DND-41 (cell line): Measurements from ENCODE around the gene ANKMY1.

Source experiments
- ATAC-seq: fragments of 200-7000 bp; cut with Tn5 transposase; 3 replicates; pipeline ENCODE4 v1.9.1; 2021; ENCODE audit warnings: low read depth; ENCODE audit not compliant: insufficient read depth
- DNase-seq: peaks from one replicate; pipeline ENCODE4 v3.0.0-alpha.2; 2020
- H2AFZ ChIP-seq: 2 replicates; pipeline ENCODE4 v1.6.0; 2012; ENCODE audit warnings: low read depth, low read length
- H3K27ac ChIP-seq: 2 replicates; pipeline ENCODE4 v1.5.1; 2012; ENCODE audit warnings: low read length, inconsistent platforms
- H3K27me3 ChIP-seq: fragments of 200-600 bp; sonication (generic); 2 replicates; pipeline ENCODE4 v1.6.0; 2012; ENCODE audit warnings: low read length, mild to moderate bottlenecking, inconsistent platforms; ENCODE audit not compliant: insufficient read depth, poor library complexity
- H3K36me3 ChIP-seq: 2 replicates; pipeline ENCODE4 v1.5.1; 2012; ENCODE audit warnings: low read length, inconsistent platforms; ENCODE audit not compliant: insufficient read depth
- H3K4me1 ChIP-seq: 2 replicates; pipeline ENCODE4 v1.5.1; 2012; ENCODE audit warnings: mild to moderate bottlenecking, low read length; ENCODE audit not compliant: insufficient read depth
- H3K4me2 ChIP-seq: 2 replicates; pipeline ENCODE4 v1.6.0; 2012; ENCODE audit warnings: mild to moderate bottlenecking, moderate library complexity, low read length, inconsistent platforms; ENCODE audit not compliant: insufficient read depth
- H3K4me3 ChIP-seq, 2 experiments: fragments of 200-600 bp in 1 of 2; shearing (Covaris generic) in 1 of 2; 2 replicates each; pipeline ENCODE4 v1.5.1; 2012 to 2016; ENCODE audit warnings: inconsistent platforms in 2 of 2, low read length in 2 of 2, mild to moderate bottlenecking in 2 of 2, low read depth in 1 of 2, moderate library complexity in 1 of 2
- H3K79me2 ChIP-seq: 2 replicates; pipeline ENCODE4 v1.6.0; 2012; ENCODE audit warnings: low read length, inconsistent platforms; ENCODE audit not compliant: insufficient read depth
- H3K9ac ChIP-seq: 2 replicates; pipeline ENCODE4 v1.6.0; 2012; ENCODE audit warnings: low read depth, mild to moderate bottlenecking, inconsistent platforms, low read length, moderate library complexity
- H3K9me3 ChIP-seq: 2 replicates; pipeline ENCODE4 v1.5.1; 2012; ENCODE audit warnings: low read length, moderate library complexity, mild to moderate bottlenecking, inconsistent platforms; ENCODE audit not compliant: insufficient read depth, severe bottlenecking
- H4K20me1 ChIP-seq: 2 replicates; pipeline ENCODE4 v1.6.0; 2012; ENCODE audit warnings: low read length; ENCODE audit not compliant: insufficient read depth
- EZH2 ChIP-seq: IDR thresholded peaks from 3 replicates; pipeline ENCODE4 v1.6.1; 2012; ENCODE audit warnings: borderline replicate concordance, low read depth, mild to moderate bottlenecking, moderate library complexity, low read length, inconsistent platforms; ENCODE audit not compliant: severe bottlenecking
- TF ChIP-seq, protein P1 (sequence below): IDR thresholded peaks from 2 replicates; pipeline ENCODE4 v1.5.1; 2012; ENCODE audit warnings: borderline replicate concordance, low read length, moderate library complexity, mild to moderate bottlenecking; ENCODE audit not compliant: poor library complexity, severe bottlenecking; ENCODE audit errors: extremely low read depth

The ANKMY1 gene

DNA sequence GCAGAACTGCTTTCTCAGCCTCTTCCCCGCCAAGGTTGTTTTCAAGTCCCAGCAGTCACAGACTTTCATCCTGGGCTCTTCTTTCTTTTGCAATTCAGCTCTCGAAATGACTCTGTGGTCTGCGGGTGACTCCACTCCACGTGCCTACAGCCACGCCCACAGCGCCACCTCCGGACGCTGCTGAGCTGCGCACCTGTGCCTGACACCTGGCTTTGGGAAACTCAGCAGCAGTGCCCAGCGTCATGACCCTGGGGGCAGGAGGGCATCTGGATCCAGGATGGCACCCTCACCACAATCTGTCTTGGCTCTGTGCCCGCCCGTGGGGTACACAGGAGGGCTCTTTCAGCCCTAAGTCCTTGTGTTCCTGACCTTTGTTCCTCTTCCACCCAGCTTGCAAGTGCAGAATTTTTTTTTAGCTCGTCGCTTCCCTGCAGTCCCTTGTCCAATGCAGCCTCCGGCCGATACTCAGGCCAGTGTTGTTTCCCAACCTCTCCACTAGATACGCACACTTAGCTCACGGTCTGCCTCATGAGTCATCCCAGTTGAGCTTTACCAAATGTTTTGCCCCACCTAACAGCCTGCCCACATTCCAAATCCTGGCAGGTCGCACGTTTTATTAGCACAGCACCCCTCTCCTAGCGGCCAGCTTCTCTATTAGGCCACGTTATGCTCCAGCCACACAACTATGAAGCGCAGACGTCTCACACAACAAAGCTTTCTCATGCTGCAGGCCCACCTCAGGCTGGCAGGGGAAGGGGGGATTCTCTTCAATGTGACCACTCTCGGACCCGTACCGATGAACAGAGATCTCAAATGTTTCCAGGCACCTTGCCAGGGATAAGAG is 22.2 kb upstream of the ANKMY1 start:
- Histone ChIP-seq H3K4me1 (peaks cover 18% of the 10 kb centered on the region), H3K27ac (no peak overlapping the region), H3K9me3 (no peaks in the 10 kb centered on the region), H3K9ac (no peak overlapping the region), H2AFZ (no peak overlapping the region), H3K27me3 (no peaks in the 10 kb centered on the region), H3K79me2 (peaks cover 50% of the 10 kb centered on the region), H3K4me2 (no peak overlapping the region), H3K36me3 (peaks cover 48% of the 10 kb centered on the region), H4K20me1 (peaks cover 65% of the 10 kb centered on the region), H3K4me3 (no peak overlapping the region)
- no peak for DNase-seq
- ATAC-seq = no peak
- no peak for TF ChIP-seq EZH2
- TF ChIP-seq, protein P1, sequence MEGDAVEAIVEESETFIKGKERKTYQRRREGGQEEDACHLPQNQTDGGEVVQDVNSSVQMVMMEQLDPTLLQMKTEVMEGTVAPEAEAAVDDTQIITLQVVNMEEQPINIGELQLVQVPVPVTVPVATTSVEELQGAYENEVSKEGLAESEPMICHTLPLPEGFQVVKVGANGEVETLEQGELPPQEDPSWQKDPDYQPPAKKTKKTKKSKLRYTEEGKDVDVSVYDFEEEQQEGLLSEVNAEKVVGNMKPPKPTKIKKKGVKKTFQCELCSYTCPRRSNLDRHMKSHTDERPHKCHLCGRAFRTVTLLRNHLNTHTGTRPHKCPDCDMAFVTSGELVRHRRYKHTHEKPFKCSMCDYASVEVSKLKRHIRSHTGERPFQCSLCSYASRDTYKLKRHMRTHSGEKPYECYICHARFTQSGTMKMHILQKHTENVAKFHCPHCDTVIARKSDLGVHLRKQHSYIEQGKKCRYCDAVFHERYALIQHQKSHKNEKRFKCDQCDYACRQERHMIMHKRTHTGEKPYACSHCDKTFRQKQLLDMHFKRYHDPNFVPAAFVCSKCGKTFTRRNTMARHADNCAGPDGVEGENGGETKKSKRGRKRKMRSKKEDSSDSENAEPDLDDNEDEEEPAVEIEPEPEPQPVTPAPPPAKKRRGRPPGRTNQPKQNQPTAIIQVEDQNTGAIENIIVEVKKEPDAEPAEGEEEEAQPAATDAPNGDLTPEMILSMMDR = no peak

DNA sequence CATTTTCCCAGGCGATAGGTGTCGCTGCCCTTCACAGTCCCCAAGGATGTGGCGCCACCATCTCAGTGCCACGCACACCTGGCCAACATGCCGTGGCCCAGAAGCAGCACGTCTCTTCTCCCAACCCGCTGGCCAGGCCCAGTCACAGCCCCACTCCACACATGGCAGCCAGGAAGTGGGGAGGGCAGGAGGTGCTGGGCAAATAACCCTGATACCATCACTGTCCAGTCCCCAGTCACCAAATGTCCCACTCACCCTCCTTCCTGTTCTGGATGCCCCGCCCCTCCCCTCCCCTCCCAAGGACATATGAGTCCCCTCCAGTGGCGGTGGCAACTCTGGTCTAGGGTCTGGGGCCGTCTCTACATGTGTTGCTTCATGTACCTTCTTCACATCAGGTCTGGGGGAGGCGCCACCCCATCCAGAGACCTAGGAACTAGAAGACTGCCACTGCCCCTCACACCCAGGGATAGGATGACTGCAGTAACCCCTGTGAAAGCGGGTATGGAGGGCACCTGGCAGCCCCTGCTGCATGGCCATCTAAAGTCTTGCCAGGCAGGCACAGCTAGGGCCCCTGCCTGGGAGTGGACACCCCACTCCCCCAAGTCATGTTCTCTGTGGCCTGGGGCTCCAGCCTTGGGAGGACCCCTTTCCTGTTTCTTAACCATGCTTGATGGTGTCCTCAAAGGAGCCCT is 21.4 kb upstream of the ANKMY1 start:
- Histone ChIP-seq H3K79me2 (peaks cover 42% of the 10 kb centered on the region), H2AFZ (no peak overlapping the region), H3K4me3 (no peak overlapping the region), H3K36me3 (peaks cover 56% of the 10 kb centered on the region), H3K27me3 (no peaks in the 10 kb centered on the region), H3K9ac (no peak overlapping the region), H3K4me1 (peaks cover 10% of the 10 kb centered on the region), H4K20me1 (peaks cover 64% of the 10 kb centered on the region), H3K27ac (no peak overlapping the region), H3K9me3 (no peaks in the 10 kb centered on the region), H3K4me2 (no peak overlapping the region)
- ATAC-seq = no peak; the same call in 2 of the 3 replicates
- DNase-seq = no peak
- no peak for TF ChIP-seq EZH2

DNA sequence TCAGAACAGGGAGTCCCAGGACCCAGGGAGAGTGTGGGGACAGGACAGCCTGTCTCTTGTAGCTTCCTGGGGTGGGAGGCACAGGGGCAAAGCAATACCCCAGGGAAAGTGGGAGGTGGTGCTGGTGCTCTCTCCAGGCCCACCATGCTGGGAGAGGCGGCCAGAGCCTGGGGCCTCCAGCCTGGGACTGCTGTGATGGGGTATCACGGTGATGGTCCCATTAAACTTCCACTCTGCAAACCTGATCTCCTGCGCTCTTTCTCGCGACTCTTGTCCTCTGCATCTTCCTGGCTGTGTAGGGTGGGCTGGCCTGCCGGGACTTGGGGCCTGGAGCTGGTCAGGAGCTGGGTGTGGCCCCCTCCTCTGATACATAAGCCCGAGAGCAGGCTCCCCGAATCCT is 20.7 kb upstream of the ANKMY1 start:
- no peak overlapping the region for H3K4me2 ChIP-seq
- H3K79me2 ChIP-seq = peaks cover 35% of the 10 kb centered on the region
- H3K4me3 ChIP-seq = no peak overlapping the region
- H3K27me3 ChIP-seq = no peaks in the 10 kb centered on the region
- peaks cover 67% of the 10 kb centered on the region for H4K20me1 ChIP-seq
- H3K9ac ChIP-seq = no peak overlapping the region
- H3K9me3 ChIP-seq = no peaks in the 10 kb centered on the region
- H2AFZ ChIP-seq = no peak overlapping the region
- no peak overlapping the region for H3K27ac ChIP-seq
- TF ChIP-seq, protein P1 = no peak
- TF ChIP-seq EZH2 = no peak
- peaks cover 61% of the 10 kb centered on the region for H3K36me3 ChIP-seq
- DNase-seq (no peak), ATAC-seq (no peak)
- peaks cover 3% of the 10 kb centered on the region for H3K4me1 ChIP-seq

DNA sequence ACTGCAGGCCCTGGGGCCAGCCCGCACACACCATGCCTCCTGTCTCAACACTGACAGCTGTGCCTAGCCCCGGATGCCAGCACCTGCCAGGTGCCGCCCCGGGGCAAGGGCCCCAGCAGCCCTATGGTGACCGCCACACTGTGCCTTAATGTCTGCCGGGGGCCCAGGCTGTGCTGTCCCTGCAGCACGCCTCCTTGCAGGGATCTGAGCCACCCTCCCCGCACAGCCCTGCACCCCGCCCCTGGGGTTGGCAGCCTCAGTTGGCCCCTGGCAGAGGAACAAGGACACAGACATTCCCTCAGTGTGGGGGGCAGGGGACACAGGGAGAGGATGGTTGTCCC is 20.3 kb upstream of the ANKMY1 start:
- DNase-seq (no peak), ATAC-seq (peak; percentile 12; the same call in 1 of the 3 replicates)
- Histone ChIP-seq H3K9me3 (no peaks in the 10 kb centered on the region), H3K27me3 (no peaks in the 10 kb centered on the region), H3K27ac (no peak overlapping the region), H3K4me1 (no peaks in the 10 kb centered on the region), H4K20me1 (peaks cover 69% of the 10 kb centered on the region), H3K36me3 (peaks cover 61% of the 10 kb centered on the region), H3K9ac (no peak overlapping the region), H3K4me3 (no peak overlapping the region), H3K79me2 (peaks cover 31% of the 10 kb centered on the region), H3K4me2 (no peak overlapping the region), H2AFZ (no peak overlapping the region)
- TF ChIP-seq, protein P1 = no peak
- no peak for TF ChIP-seq EZH2
